ENCODE data around the gene TJP2.

TJP2 gene

DNA sequence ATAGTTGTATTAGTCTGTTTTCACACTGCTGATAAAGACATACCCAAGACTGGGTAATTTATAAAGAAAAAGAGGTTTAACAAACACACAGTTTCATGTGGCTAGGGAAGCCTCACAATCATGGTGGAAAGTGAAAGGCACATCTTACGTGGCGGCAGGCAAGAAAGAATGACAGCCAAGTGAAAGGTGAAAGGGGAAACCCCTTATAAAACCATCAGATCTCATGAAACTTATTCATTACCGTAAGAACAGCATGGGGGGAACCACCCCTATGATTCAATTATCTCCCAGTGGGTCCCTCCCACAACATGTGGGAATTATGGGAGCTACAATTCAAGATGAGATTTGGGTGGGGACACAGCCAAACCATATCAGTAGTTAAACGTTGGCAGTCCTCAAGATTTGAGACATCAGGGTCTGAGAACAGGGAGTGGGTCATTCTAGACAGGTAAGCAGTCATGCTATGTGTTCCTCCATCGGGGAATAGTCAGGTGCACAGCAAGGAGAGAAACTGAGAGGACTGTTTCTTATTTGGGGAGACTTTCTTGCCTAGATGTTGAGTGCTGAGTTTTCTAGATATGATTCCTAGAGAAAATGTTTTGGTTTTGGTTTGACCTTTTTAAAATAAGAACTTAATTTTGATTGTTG, 105.1 kb downstream of the TJP2 start:
- 72 to 82% methylated on average over 2 to 3 of the region's 5 CpGs for WGBS, 2 experiments (ENCODE audit: insufficient coverage in 2 of 2)
- no peaks in the 10 kb centered on the region for H3K9me3 ChIP-seq (ENCODE audit: control insufficient read depth, low read length)
- no peaks in the 10 kb centered on the region for H3K4me1 ChIP-seq (ENCODE audit: control insufficient read depth, insufficient read depth, low read length, poor library complexity, severe bottlenecking)

DNA sequence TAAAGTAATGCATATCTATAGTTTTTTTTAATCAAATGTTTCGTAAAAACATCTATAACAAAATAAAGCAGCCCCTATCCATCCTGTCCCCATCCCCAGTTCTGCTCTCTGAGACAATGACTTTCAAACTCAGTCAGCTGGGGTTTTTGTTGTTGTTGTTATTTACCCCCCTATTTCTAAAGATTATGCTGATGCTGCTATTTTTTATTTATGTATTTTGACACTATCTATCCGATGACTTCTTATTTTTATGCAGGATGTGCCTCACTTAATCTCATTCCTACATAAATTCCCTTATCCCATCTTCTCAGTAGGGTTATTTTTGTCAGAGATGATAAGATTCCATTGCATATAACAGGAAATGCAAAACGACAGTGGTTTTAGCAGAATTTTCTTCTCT, 105.7 kb downstream of the TJP2 start:
- Histone ChIP-seq H3K27ac (ENCODE audit: low read depth, low read length, severe bottlenecking) (no peak overlapping the region), H3K9me3 (ENCODE audit: control insufficient read depth, low read length) (no peaks in the 10 kb centered on the region), H3K4me1 (ENCODE audit: control insufficient read depth, insufficient read depth, low read length, poor library complexity, severe bottlenecking) (no peaks in the 10 kb centered on the region), H3K4me3 (ENCODE audit: extremely low read depth, insufficient read depth, low read length, poor library complexity, severe bottlenecking) (no peak overlapping the region), H3K36me3 (ENCODE audit: control insufficient read depth, insufficient read depth, low read length) (no peaks in the 10 kb centered on the region)
- 70% methylated on average over 1 of the region's 3 CpGs; no CpG with 5 or more reads in 1 of the 2 experiments for WGBS, 2 experiments (ENCODE audit: insufficient coverage in 2 of 2)

More for the DNA sequence above, 105.1 kb downstream of the TJP2 start:
- Histone ChIP-seq H3K36me3 (ENCODE audit: control insufficient read depth, insufficient read depth, low read length) (no peaks in the 10 kb centered on the region), H3K27ac (ENCODE audit: low read depth, low read length, severe bottlenecking) (no peak overlapping the region), H3K4me3 (ENCODE audit: extremely low read depth, insufficient read depth, low read length, poor library complexity, severe bottlenecking) (no peak overlapping the region)

DNA sequence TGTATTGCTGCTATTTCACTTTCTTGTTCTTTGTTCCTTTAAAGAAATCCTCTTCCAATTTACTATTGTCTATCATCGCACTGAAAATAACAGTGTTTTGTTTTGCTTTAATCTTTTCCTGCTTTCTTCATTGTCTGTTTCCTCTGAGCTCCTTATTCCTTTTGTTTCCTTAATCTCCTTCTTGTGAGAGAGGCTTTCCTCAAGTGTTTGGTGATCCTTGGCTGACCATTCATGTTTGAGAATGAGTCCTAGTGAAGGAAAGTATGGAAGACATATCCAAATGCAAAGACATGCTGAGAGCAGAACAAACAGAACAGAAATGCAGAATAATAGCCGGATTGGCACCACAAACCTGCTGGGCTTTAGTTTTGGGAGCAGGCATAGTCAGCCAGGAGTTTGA, 108.9 kb downstream of the TJP2 start:
- H3K9me3 ChIP-seq (ENCODE audit: control insufficient read depth, low read length) = no peaks in the 10 kb centered on the region
- no peaks in the 10 kb centered on the region for H3K4me1 ChIP-seq (ENCODE audit: control insufficient read depth, insufficient read depth, low read length, poor library complexity, severe bottlenecking)
- H3K27ac ChIP-seq (ENCODE audit: low read depth, low read length, severe bottlenecking) = no peak overlapping the region
- no peak overlapping the region for H3K4me3 ChIP-seq (ENCODE audit: extremely low read depth, insufficient read depth, low read length, poor library complexity, severe bottlenecking)
- 0 to 60% methylated on average over 1 to 2 of the region's 2 CpGs for WGBS, 2 experiments (ENCODE audit: insufficient coverage in 2 of 2)
- H3K36me3 ChIP-seq (ENCODE audit: control insufficient read depth, insufficient read depth, low read length) = no peaks in the 10 kb centered on the region

DNA sequence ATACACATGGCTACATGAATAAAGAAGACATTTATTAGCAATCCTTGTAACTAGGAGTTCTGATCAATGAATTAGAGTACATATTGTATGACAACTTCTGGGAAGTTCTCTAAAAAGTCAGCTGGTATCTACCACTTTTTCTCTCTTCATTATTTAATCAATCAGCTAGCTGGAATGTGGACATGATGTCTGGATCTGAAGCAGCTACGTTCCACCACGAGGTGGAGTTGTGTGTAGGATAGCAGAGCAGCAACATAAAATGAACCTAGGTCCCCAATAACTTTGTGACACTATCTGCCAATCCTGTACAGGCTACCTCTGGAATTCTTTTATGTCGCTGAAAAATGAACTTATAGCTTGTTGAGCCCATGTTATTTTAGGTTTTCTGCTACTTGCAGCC, 118.0 kb downstream of the TJP2 start:
- Histone ChIP-seq H3K27ac (ENCODE audit: low read depth, low read length, severe bottlenecking) (no peak overlapping the region), H3K9me3 (ENCODE audit: control insufficient read depth, low read length) (no peaks in the 10 kb centered on the region), H3K4me3 (ENCODE audit: extremely low read depth, insufficient read depth, low read length, poor library complexity, severe bottlenecking) (no peak overlapping the region), H3K36me3 (ENCODE audit: control insufficient read depth, insufficient read depth, low read length) (no peaks in the 10 kb centered on the region), H3K4me1 (ENCODE audit: control insufficient read depth, insufficient read depth, low read length, poor library complexity, severe bottlenecking) (peaks cover 1% of the 10 kb centered on the region)
- WGBS, 2 experiments (ENCODE audit: insufficient coverage in 2 of 2) = 100% methylated on average over 1 of the region's 3 CpGs; no CpG with 5 or more reads in 1 of the 2 experiments

- H3K4me1 ChIP-seq (ENCODE audit: control insufficient read depth, insufficient read depth, low read length, poor library complexity, severe bottlenecking) = peaks cover 3% of the 10 kb centered on the region
- no CpG with 5 or more reads among the region's 1 CpG for WGBS, 2 experiments (ENCODE audit: insufficient coverage in 2 of 2)
- H3K36me3 ChIP-seq (ENCODE audit: control insufficient read depth, insufficient read depth, low read length) = no peaks in the 10 kb centered on the region
- H3K9me3 ChIP-seq (ENCODE audit: control insufficient read depth, low read length) = no peaks in the 10 kb centered on the region
- H3K27ac ChIP-seq (ENCODE audit: low read depth, low read length, severe bottlenecking) = no peak overlapping the region
- no peak overlapping the region for H3K4me3 ChIP-seq (ENCODE audit: extremely low read depth, insufficient read depth, low read length, poor library complexity, severe bottlenecking)
These were observed 119.1 kb downstream of the TJP2 start for GRCh38 chr9:69293156-69293555.

DNA sequence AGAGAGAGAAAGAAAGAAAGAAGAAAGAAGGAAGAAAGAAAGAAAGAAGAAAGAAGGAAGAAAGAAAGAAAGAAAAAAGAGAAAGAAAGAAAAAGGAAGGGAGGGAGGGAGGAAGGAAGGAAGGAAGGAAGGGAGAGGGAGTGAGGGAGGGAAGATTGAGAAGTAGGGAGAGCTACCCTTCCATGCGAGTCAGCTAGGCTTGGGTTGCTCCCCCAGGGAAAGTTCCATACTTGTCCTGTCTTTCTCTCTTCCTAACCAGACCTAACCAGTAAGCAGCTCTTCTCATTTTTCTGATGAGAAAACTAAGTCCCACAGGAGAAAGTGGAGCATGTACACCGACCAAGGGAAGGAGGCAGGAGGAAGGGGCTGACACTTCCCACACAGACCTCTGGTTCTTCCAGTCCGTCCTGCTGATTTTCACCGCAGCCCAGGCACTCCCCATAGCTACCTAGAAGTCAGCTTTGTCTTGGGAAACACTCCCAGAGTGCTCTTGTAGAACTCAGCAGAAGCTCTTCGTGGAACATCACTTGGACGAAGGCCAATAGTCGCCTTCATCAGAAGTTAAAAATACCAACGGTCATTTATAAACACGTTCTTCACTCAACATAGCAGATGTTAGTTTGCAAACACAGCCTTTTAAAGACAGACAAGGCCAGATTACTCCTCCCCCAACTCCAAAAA, 121.9 kb downstream of the TJP2 start:
- H3K27ac ChIP-seq (ENCODE audit: low read depth, low read length, severe bottlenecking) = no peak overlapping the region
- H3K4me1 ChIP-seq (ENCODE audit: control insufficient read depth, insufficient read depth, low read length, poor library complexity, severe bottlenecking) = peaks cover 3% of the 10 kb centered on the region
- H3K9me3 ChIP-seq (ENCODE audit: control insufficient read depth, low read length) = no peaks in the 10 kb centered on the region
- H3K36me3 ChIP-seq (ENCODE audit: control insufficient read depth, insufficient read depth, low read length) = no peaks in the 10 kb centered on the region
- H3K4me3 ChIP-seq (ENCODE audit: extremely low read depth, insufficient read depth, low read length, poor library complexity, severe bottlenecking) = no peak overlapping the region
- WGBS, 2 experiments (ENCODE audit: insufficient coverage in 2 of 2) = 95 to 97% methylated on average over 7 to 9 of the region's 9 CpGs

GRCh38 chr9:69297300-69297980, 123.4 kb downstream of the TJP2 start:
- peaks cover 3% of the 10 kb centered on the region for H3K4me1 ChIP-seq (ENCODE audit: control insufficient read depth, insufficient read depth, low read length, poor library complexity, severe bottlenecking)
- H3K27ac ChIP-seq (ENCODE audit: low read depth, low read length, severe bottlenecking) = no peak overlapping the region
- H3K4me3 ChIP-seq (ENCODE audit: extremely low read depth, insufficient read depth, low read length, poor library complexity, severe bottlenecking) = no peak overlapping the region
- H3K9me3 ChIP-seq (ENCODE audit: control insufficient read depth, low read length) = no peaks in the 10 kb centered on the region
- H3K36me3 ChIP-seq (ENCODE audit: control insufficient read depth, insufficient read depth, low read length) = no peaks in the 10 kb centered on the region
- 82 to 94% methylated on average over 7 to 8 of the region's 11 CpGs for WGBS, 2 experiments (ENCODE audit: insufficient coverage in 2 of 2)

- Histone ChIP-seq H3K27ac (ENCODE audit: low read depth, low read length, severe bottlenecking) (no peak overlapping the region), H3K4me1 (ENCODE audit: control insufficient read depth, insufficient read depth, low read length, poor library complexity, severe bottlenecking) (peaks cover 3% of the 10 kb centered on the region), H3K36me3 (ENCODE audit: control insufficient read depth, insufficient read depth, low read length) (no peaks in the 10 kb centered on the region), H3K9me3 (ENCODE audit: control insufficient read depth, low read length) (no peaks in the 10 kb centered on the region), H3K4me3 (ENCODE audit: extremely low read depth, insufficient read depth, low read length, poor library complexity, severe bottlenecking) (no peak overlapping the region)
- WGBS, 2 experiments (ENCODE audit: insufficient coverage in 2 of 2) = 83 to 100% methylated on average over 1 of the region's 1 CpG
These were observed 125.2 kb downstream of the TJP2 start for GRCh38 chr9:69299315-69299714.

GRCh38 chr9:69299826-69300225, 125.7 kb downstream of the TJP2 start:
- H3K9me3 ChIP-seq (ENCODE audit: control insufficient read depth, low read length) = no peaks in the 10 kb centered on the region
- H3K36me3 ChIP-seq (ENCODE audit: control insufficient read depth, insufficient read depth, low read length) = no peaks in the 10 kb centered on the region
- peaks cover 3% of the 10 kb centered on the region for H3K4me1 ChIP-seq (ENCODE audit: control insufficient read depth, insufficient read depth, low read length, poor library complexity, severe bottlenecking)
- H3K27ac ChIP-seq (ENCODE audit: low read depth, low read length, severe bottlenecking) = no peak overlapping the region
- 57 to 82% methylated on average over 1 of the region's 1 CpG for WGBS, 2 experiments (ENCODE audit: insufficient coverage in 2 of 2)
- H3K4me3 ChIP-seq (ENCODE audit: extremely low read depth, insufficient read depth, low read length, poor library complexity, severe bottlenecking) = no peak overlapping the region

- peaks cover 5% of the 10 kb centered on the region for H3K4me1 ChIP-seq (ENCODE audit: control insufficient read depth, insufficient read depth, low read length, poor library complexity, severe bottlenecking)
- no CpG with 5 or more reads among the region's 2 CpGs for WGBS, 2 experiments (ENCODE audit: insufficient coverage in 2 of 2)
- no peaks in the 10 kb centered on the region for H3K36me3 ChIP-seq (ENCODE audit: control insufficient read depth, insufficient read depth, low read length)
- H3K4me3 ChIP-seq (ENCODE audit: extremely low read depth, insufficient read depth, low read length, poor library complexity, severe bottlenecking) = no peak overlapping the region
- no peaks in the 10 kb centered on the region for H3K9me3 ChIP-seq (ENCODE audit: control insufficient read depth, low read length)
- no peak overlapping the region for H3K27ac ChIP-seq (ENCODE audit: low read depth, low read length, severe bottlenecking)
These were observed 129.3 kb downstream of the TJP2 start for GRCh38 chr9:69303331-69303730.
